Stimulated activated CD4-positive, alpha-beta T cell treated with anti-CD3 and anti-CD28 coated beads, Interleukin-4, amount 100 ng/mL, for 4 hours (primary cell): Measurements from ENCODE around the gene RASAL3.

Experiments
- DNase-seq, 2 experiments: peaks; one replicate each; pipeline ENCODE4 v3.0.0-alpha.2; 2020

RASAL3 gene

GRCh38 chr19:15448778-15449619, 15.3 kb downstream of the RASAL3 start:
- DNase-seq: no peak

- DNase-seq: no peak
These were observed 16.1 kb downstream of the RASAL3 start for GRCh38 chr19:15448044-15448777.

- no peak for DNase-seq
These were observed 17.3 kb downstream of the RASAL3 start for GRCh38 chr19:15447057-15447456.

DNA sequence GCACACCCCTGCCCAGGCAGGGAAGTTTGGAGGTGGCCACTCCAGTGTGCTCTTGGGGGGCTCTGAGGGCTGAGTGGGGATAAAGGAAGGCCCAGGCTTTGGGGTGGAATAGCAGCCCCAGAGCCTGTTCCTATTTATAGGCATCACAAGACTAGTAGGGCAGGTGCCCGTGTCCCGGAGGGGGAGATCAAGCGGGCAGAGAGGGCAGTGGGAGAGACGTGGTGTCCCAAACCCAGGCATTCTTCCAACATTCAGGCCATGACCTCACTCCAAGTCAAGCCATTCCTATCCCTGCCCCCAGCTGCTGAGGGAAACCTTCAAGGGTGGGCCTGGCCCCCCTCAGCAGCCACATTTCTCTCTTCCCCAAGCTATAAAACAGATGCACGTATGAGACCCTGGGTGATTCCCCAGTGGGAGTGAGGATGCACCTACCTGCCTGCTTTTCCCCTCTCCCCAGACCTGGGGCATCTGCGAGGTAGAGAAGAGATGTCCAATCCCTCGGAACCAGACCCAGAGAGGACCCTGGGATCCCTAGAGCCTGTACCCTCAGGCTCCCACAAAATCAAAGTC, 18.5 kb downstream of the RASAL3 start:
- no peak for DNase-seq

GRCh38 chr19:15445227-15445605, 19.1 kb downstream of the RASAL3 start:
- DNase-seq: no peak

DNA sequence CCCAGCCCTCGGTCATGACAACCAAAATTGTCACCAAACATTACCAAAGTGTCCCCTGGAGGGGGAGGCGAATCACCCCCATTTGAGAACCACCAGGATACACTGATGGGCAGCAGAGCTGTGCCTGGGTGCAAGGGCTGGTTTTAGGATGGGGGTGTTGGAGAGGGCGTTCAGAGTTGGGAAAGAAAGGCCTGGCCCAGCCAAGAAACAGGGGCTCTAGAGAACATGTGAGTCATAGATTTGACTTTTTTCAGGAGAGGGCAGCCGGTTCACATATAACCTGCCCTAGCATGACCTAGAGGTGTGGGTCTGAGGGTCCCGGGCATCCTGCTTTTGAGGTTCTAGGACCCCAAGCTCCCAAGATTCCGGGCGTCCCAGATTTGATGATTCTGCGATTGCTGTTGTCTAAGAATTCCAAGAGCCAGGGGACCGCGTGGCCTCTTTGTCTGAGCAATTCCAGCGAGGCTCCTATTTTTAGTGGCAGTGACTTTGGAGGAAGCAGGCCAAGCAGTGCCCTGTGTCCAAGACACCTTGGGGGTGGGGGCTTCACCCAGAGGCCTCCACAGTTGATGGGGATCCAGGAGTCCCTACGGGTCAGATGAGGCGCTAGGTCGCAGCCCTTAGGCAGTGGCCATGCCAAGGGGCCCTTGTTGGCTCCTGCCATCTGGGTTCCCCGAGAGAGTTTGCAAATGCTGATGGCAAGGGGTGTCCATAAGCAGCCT, 19.7 kb downstream of the RASAL3 start:
- no peak for DNase-seq

DNA sequence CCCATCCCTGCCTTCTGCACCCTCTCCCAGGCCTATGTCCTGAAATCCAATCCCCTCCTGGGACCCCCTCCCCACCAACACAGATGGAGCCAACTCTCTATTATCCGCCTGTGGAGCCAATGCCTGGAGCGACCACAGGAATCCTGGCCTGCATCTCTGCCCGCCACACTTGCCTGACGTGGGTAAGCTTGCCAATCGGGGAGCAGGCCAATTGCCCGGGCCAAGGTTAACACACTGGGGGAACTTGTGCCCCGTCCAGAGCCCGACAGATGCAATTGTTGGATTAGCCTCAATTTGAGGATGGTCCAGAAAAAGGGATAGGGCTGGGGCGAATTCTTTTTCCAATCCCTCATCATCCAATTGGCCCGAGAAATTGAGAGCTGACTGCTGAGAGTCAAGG, 20.5 kb downstream of the RASAL3 start:
- DNase-seq: no peak

- DNase-seq: no peak
These were observed 21.0 kb downstream of the RASAL3 start for GRCh38 chr19:15443325-15443724.

GRCh38 chr19:15442142-15442920, 22.0 kb downstream of the RASAL3 start:
- DNase-seq: no peak

DNA sequence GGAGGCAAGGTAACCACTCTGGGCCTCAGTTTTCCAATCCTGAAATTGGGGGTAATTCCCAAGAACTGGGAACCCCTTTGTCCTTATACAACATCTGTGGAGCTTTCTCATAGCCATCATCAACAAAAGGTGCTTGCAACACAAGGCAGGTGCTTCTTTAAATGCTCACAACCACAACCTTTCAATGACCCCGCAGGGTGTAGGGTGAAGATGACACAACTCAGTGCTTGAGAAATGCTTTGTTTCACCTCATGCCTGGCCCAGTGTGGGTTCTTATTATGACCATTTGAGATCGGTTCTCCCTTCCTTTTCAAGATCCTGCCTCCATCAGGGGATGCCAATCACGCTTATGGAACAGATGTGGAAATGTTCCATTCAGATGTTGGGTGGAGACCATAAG, 23.0 kb downstream of the RASAL3 start:
- DNase-seq: no peak

- no peak for DNase-seq
These were observed 24.3 kb downstream of the RASAL3 start for GRCh38 chr19:15439821-15440641.

- DNase-seq: no peak
These were observed 25.1 kb downstream of the RASAL3 start for GRCh38 chr19:15439078-15439799.

DNA sequence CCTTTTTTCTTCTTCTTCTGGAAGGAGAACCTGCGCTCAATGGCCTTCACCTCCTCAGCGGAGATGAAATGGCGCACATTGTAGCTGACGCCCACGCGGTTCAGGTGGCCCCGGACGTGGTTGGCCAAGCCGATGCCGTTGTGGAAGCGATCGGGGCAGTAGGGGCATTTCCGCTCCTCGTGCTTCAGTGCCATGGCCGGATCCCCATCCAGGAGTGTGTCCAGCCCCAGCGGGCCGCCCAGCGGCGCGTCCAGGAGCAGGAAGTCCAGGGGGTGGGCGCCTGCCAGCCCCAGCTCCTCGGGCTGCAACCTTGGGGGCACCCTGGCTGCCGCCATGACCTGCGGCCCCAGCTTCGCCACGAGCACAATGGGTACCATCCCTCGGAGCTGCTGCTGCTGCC, 25.8 kb downstream of the RASAL3 start:
- DNase-seq: no peak

DNA sequence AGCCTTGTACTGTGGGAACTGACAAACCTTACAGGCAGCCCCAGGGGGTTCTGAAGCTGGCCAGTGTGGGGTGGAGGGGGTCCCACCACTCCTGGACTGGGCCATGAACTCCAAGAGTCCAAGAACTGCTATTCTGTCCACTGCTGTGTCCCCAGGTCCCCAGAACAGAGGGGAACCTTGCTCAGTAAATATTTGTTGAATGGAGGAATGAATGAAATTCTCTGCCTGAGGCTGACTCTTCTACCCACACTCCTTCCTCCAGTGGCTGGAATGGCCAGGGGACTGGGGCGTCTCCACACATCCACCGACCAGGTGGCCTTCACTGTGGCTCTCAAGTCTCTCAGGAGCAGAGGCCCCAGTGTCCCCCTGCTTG, 26.2 kb downstream of the RASAL3 start:
- DNase-seq: no peak

GRCh38 chr19:15437355-15438123, 26.8 kb downstream of the RASAL3 start:
- no peak for DNase-seq

- no peak for DNase-seq
These were observed 27.6 kb downstream of the RASAL3 start for GRCh38 chr19:15436826-15437110.

DNA sequence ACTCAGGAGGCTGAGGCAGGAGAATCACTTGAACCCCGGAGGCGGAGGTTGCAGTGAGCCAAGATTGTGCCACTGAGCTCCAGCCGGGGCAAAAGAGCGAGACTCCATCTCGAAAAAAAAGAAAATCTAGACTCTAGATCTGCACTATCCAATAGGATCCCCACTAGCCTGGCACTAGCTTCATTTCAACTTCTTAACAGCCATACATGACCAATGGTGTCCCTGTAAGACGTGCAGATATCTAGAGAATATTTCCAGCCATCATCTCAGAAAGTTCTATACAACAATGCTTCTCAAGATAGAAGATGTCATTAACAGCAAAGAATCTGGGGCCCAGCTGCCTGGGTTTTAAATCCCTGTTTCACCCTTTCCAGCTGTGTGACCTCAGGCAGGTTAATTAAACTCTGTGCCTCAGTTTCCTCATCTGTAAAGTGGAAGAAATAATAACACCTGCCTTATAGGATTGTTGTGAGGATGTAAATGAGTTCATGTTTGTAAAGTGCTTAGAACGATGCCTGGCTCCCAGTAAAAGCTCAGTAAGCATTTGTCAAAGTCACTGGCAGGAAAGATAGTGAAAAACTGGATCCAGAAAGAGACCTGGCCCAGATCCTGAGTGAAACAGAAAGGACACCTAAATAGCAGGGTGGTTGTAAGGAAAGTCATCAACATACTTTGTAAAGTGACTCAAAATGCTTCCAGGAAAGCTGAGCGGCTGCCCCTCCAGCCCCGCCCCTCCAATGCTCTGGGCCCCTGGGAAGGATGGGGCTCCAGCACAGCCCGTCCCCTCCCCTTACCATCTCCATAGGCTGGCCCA, 28.1 kb downstream of the RASAL3 start:
- no peak for DNase-seq

- DNase-seq: no peak
These were observed 30.8 kb downstream of the RASAL3 start for GRCh38 chr19:15433519-15434069.
